ENCODE results near the gene MBD3L2B.

MBD3L2B gene

GRCh38 chr19:6970021-6970420, 51.2 kb downstream of the MBD3L2B start:
- no peaks in the 10 kb centered on the region for H3K4me1 ChIP-seq (ENCODE audit: control insufficient read depth in 5 of 5, insufficient read depth in 5 of 5, low read length in 5 of 5)
- H3K9ac ChIP-seq (ENCODE audit: low read length in 5 of 5): no peak overlapping the region
- H3K9me3 ChIP-seq (ENCODE audit: control insufficient read depth in 5 of 5, low read length in 5 of 5): no peaks in the 10 kb centered on the region
- H3K4me3 ChIP-seq (ENCODE audit: low read depth in 1 of 5, low read length in 5 of 5): no peak overlapping the region
- peaks cover 0 to 6% (median 0%) of the 10 kb centered on the region in 5 donors for H3K27me3 ChIP-seq (ENCODE audit: control insufficient read depth in 5 of 5, insufficient read depth in 4 of 5, low read length in 5 of 5)
- H3K36me3 ChIP-seq (ENCODE audit: control insufficient read depth in 5 of 5, insufficient read depth in 5 of 5, low read length in 5 of 5): no peaks in the 10 kb centered on the region
- H3K27ac ChIP-seq (ENCODE audit: low read depth, low read length): no peak overlapping the region

- Histone ChIP-seq H3K4me3 (ENCODE audit: low read depth in 1 of 5, low read length in 5 of 5) (no peak overlapping the region), H3K36me3 (ENCODE audit: control insufficient read depth in 5 of 5, insufficient read depth in 5 of 5, low read length in 5 of 5) (no peaks in the 10 kb centered on the region), H3K9ac (ENCODE audit: low read length in 5 of 5) (no peak overlapping the region), H3K27me3 (ENCODE audit: control insufficient read depth in 5 of 5, insufficient read depth in 4 of 5, low read length in 5 of 5) (peaks cover 0 to 6% (median 0%) of the 10 kb centered on the region in 5 donors), H3K27ac (ENCODE audit: low read depth, low read length) (no peak overlapping the region), H3K4me1 (ENCODE audit: control insufficient read depth in 5 of 5, insufficient read depth in 5 of 5, low read length in 5 of 5) (no peaks in the 10 kb centered on the region), H3K9me3 (ENCODE audit: control insufficient read depth in 5 of 5, low read length in 5 of 5) (no peaks in the 10 kb centered on the region)
Observed at GRCh38 chr19:6969490-6969889, 51.7 kb downstream of the MBD3L2B start.
